Measurements from ENCODE around the gene MOGAT1. TPM values are rescaled to one million over a fixed set of nuclear protein-coding genes. Genes with fewer than 3 reads are reported as not detected.
A peak's percentile ranks its signal among the peaks of the same experiment; 100 is the strongest.

MOGAT1 gene
- total and polyA plus RNA-seq, 2 of the 8 experiments (the other 6 are each of a cell fraction or from before 2014, with no cell fraction given) = 0.11 to 0.67 TPM

DNA sequence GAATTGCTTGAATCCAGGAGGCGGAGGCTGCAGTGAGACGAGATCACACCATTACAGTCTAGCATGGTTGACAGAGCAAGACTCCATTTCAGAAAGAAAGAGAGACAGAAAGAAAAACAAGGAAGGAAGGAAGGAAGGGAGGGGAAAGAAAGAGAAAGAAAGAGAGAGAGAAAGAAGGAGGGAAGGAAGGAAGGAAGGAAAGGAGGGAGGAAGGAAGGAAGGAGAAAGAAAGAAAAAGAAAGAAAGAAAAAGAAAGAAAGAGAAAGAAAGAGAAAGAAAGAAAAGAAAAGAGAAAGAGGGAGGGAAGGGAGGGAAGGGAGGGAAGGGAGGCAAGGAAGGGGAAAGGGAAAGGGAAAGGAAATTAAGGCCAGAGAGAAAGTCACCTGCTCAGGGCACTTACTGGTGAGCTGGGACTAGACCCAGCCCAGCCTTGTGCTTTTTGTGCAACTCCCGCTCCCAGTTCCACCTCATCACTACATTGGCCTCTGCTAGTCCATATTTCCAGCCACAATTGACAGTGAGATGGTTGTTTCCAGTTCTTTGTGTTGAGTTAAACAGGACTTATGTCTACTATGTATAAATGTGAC is 35.7 kb downstream of the MOGAT1 start:
- no peak overlapping the region for H3K4me3 ChIP-seq (ENCODE audit: extremely low read depth in 1 of 4, insufficient read depth in 2 of 4, low read depth in 3 of 4, low read length in 4 of 4)
- H4K91ac ChIP-seq (replicated peaks; ENCODE audit: insufficient read length, low read length) = no peak overlapping the region
- H2BK20ac ChIP-seq (ENCODE audit: low read length) = peak overlapping the region; percentile 67; the same call in 1 of the 2 replicates
- no peaks in the 10 kb centered on the region for H4K20me1 ChIP-seq (replicated peaks in 1 of 2; ENCODE audit: control insufficient read depth in 1 of 2, insufficient read depth in 2 of 2, low read length in 2 of 2)
- 85% methylated on average over 3 of the region's 3 CpGs; no CpG with 5 or more reads in 1 of the 2 experiments for WGBS, 2 experiments (ENCODE audit: extremely low coverage in 1 of 2, insufficient coverage in 1 of 2, insufficient read length in 1 of 2, insufficient replicate concordance in 2 of 2, low coverage in 1 of 2, low lambda C conversion rate in 2 of 2, missing lambda C conversion rate in 1 of 2)
- FAIRE-seq = no peak
- H3K36me3 ChIP-seq (ENCODE audit: control insufficient read depth in 2 of 4, insufficient read depth in 4 of 4, low read length in 3 of 4) = no peaks in the 10 kb centered on the region
- 0 out of 4 replicates have a peak, but pooled peaks cover 0 to 4% of the 10 kb centered on the region in 2 experiments for H3K9me3 ChIP-seq (ENCODE audit: insufficient read depth in 2 of 2, low read depth in 1 of 2, low read length in 1 of 2)
- peaks cover 0 to 6% (median 0%) of the 10 kb centered on the region in 4 experiments; a peak in 3 of 7 replicates for H3K4me1 ChIP-seq (replicated peaks in 1 of 4; ENCODE audit: control insufficient read depth in 3 of 4, insufficient read depth in 4 of 4, low read length in 3 of 4)
- POLR2A ChIA-PET (ENCODE audit: partially characterized antibody) = no interaction called here
- H2AK5ac ChIP-seq (ENCODE audit: low read depth, low read length) = no peak overlapping the region
- TF ChIP-seq HDAC6 (IDR thresholded peaks at IDR 0.05; ENCODE audit: low read depth, low read length) (no peak), GABPA (IDR thresholded peaks at IDR 0.05; ENCODE audit: borderline replicate concordance, insufficient read depth, low read length) (no peak)
- no peak overlapping the region for H4K8ac ChIP-seq (ENCODE audit: extremely low read depth, insufficient read depth, low read length)
- peak overlapping the region; percentile 45; the same call in 1 of the 2 replicates for H2BK12ac ChIP-seq (ENCODE audit: low read depth, low read length)
- H3K18ac ChIP-seq (ENCODE audit: extremely low read depth, low read length) = no peak overlapping the region
- no peaks in the 10 kb centered on the region for H3K79me1 ChIP-seq (ENCODE audit: low read depth, low read length)
- no peak overlapping the region for H3K4me2 ChIP-seq (ENCODE audit: insufficient read depth in 1 of 2, low read depth in 2 of 2, low read length in 2 of 2)
- no peak overlapping the region for H3K9ac ChIP-seq (replicated peaks in 1 of 4; ENCODE audit: extremely low read depth in 1 of 4, low read depth in 3 of 4, low read length in 3 of 4)
- no peak overlapping the region for H3K14ac ChIP-seq (ENCODE audit: insufficient read length)
- H3K4ac ChIP-seq (replicated peaks; ENCODE audit: insufficient read length, low read depth, low read length) = no peak overlapping the region
- H4K5ac ChIP-seq (ENCODE audit: insufficient read length, low read depth, low read length) = no peak overlapping the region
- no peak overlapping the region for H2AFZ ChIP-seq (ENCODE audit: low read length)
- DNase-seq (ENCODE audit: low read depth in 1 of 2, low spot score in 2 of 2) = no peak
- no peak overlapping the region for H3K23ac ChIP-seq (ENCODE audit: insufficient read length)
- H3K23me2 ChIP-seq (ENCODE audit: low read depth, low read length) = no peaks in the 10 kb centered on the region; the same call in 1 of the 2 replicates
- no peaks in the 10 kb centered on the region for H3K79me2 ChIP-seq (ENCODE audit: control insufficient read depth in 1 of 2, insufficient read depth in 2 of 2, low read length in 2 of 2)
- CTCF ChIA-PET (ENCODE audit: partially characterized antibody) = interaction anchor here (0.7 to 12.1 kb wide), 34 partner anchors 8 to 252 kb away, joined by 3 to 124 read pairs (median 5); partner anchors contain the start of gene MOGAT1
- H2BK5ac ChIP-seq (ENCODE audit: low read depth, low read length) = peak overlapping the region; percentile 57; the same call in 1 of the 2 replicates
- H3K27me3 ChIP-seq (replicated peaks in 1 of 4; ENCODE audit: control insufficient read depth in 3 of 4, extremely low read depth in 1 of 4, insufficient read depth in 3 of 4, low read length in 3 of 4) = no peaks in the 10 kb centered on the region
- H2BK120ac ChIP-seq (replicated peaks; ENCODE audit: low read depth, low read length) = no peak overlapping the region
- no peak overlapping the region for H2BK15ac ChIP-seq (ENCODE audit: low read length)
- no peak overlapping the region for H3K56ac ChIP-seq (replicated peaks; ENCODE audit: insufficient read length, low read depth, low read length)
- H3K27ac ChIP-seq (ENCODE audit: low read depth, low read length) = no peak overlapping the region
